Left colon (tissue), 2 donors: ENCODE measurements around the gene PSMA2. TPM values are rescaled to one million over a fixed set of nuclear protein-coding genes. Genes with fewer than 3 reads are reported as not detected.

Experiments
- ATAC-seq: fragments of 200-7000 bp; cut with Tn5 transposase; one replicate; pipeline ENCODE4 v1.9.1; 2020; ENCODE audit warnings: mild to moderate bottlenecking, moderate library complexity
- DNase-seq, 2 donors: peaks; one replicate each; pipeline ENCODE4 v3.0.0-alpha.2; 2020
- intact Hi-C, 2 donors: fragments of 100-400 bp; cut with DNase I in 1 of 2; cut with micrococcal nuclease in 1 of 2; formaldehyde crosslinking; loops; one replicate each; pipeline versions ENCODE4 v1.11.2 to v1.14.0; 2022; cut with DNase I, micrococcal nuclease
- long read RNA-seq: library from polyadenylated mRNA; unstranded; transcript quantifications from one replicate; pipeline ENCODE4 v2.0.0, GENCODE V29; 2021
- total RNA-seq, 2 donors: library from RNA; stranded (reverse); fragmentation: NEBNext Ultra II Directional; extraction: Animal tissue kit (Norgen Biotek cat#: 25700); gene quantifications; one replicate each; pipeline ENCODE4 v1.2.1, GENCODE V29; 2021
- donor health status: DM: no; HTN: no; CAD: no.
- donor health status: DM: yes; HTN: yes; CAD: no.

Gene PSMA2
- total RNA-seq = 10 to 100 TPM; 55.5 to 73.0 TPM
- long read RNA-seq, transcript PSMA2-201 (8 exons, 1,487 nt) = major isoform, 160 of 162 reads
- long read RNA-seq, partial matches to known transcripts = 0 of 162 reads
- long read RNA-seq, other reads (novel, unspliced or antisense) = 1 of 162 reads

DNA sequence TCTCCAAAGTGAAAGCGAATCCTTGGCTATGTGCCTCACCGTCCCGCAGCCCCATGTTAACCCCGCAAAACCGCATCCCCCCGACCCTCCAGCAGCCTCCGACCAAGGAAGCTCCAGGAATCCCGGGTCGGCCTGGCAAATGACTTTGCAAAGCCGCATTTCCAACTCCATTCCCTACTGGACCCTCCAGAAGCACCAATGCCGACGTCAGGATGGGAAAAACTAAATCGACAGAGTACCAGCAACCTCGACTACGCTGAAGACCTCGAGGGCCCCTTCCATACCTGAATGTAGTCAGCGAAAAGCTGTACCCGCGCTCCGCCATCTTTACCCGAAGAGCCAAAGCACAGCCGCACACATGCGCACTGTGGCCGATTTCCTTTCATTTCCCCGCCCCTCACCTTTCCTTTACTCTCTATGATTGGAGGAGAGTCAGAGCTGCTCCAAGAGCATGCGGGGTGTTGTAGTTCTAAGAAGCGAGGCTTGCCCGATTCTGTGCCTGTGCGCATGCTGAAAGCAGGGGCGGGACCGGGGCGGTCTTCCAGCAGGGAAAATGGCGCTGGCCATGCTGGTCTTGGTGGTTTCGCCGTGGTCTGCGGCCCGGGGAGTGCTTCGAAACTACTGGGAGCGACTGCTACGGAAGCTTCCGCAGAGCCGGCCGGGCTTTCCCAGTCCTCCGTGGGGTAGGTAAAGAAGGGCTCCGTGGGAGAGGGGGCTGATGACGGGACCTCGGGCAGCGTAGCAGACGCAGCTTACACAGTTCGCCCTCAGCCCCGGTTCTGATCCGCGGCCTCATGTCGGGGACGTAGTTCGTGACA is at the start of gene PSMA2, which contains the start of gene MRPL32:
TSS of gene PSMA2 (minus strand) at position 341 of the 818 bp plus-strand sequence. CDS start at position 325, 16 bp downstream.
TSS of gene MRPL32 (plus strand) at position 543 of the 818 bp plus-strand sequence. CDS start at position 554, 11 bp downstream.
- DNase-seq (peak; percentile 94 to 96), ATAC-seq (peak; percentile 99)
- intact Hi-C loops = no loop called here

DNA sequence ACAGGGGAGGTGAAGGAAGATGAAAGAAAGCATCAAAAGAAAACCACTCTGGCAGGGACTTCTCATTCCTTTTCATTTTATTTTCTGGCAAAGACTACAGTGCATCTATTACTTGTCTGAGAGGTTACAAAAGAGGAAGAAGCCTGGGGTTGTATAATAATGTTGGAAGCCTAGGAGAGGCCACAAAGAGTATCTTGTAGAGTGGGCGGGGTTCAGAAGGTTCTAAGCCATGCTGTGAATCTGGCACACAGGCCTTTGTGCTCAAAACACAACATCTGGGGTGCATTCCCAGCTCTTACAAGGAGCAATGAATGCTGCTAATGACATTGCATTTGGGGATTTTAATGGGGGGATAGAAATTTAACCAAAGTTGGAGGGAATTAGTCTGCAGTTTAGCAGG is 49.6 kb upstream of the PSMA2 start:
- DNase-seq (no peak), ATAC-seq (no peak)
- intact Hi-C loops = no loop called here

DNA sequence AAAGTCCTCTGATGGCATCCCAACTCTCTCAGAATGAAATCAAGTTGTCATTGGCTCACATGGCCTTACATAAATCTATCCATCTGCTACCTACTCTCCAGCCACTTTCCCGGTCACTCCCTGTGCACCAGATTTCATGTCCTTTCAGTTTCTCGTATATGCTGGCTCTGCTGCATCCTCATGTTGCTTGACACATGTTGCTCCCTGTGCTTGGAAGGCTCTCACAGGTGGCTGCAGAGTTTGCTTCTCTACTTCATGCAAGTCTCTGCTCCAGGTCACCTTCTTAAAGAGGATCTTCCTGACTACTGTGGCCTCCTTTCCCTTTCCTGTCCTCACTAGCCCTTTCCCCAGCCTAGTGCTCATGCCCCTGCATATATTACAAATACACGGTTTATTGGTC is 48.5 kb upstream of the PSMA2 start:
- ATAC-seq = no peak
- intact Hi-C loops = no loop called here
- no peak for DNase-seq

DNA sequence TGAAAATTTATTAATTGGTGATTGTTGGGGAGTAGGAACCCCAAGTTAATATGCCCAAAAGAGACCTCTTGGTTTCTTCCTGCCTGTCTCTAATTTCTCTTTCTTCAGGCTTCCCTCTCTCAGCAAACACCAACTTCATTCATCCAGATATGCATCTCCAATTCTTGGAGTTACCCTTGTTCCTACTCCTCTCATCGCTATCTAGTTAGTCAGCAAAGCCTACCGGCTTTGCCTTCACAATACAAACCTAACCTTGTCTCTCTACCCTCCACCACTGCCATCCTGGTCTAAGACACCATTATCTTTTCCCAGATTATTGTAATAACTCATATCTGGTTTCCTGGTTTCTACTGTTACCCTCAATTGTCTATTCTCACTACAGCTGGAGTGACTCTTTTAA is 48.1 kb upstream of the PSMA2 start:
- ATAC-seq = no peak
- no peak for DNase-seq
- intact Hi-C loops = no loop called here

DNA sequence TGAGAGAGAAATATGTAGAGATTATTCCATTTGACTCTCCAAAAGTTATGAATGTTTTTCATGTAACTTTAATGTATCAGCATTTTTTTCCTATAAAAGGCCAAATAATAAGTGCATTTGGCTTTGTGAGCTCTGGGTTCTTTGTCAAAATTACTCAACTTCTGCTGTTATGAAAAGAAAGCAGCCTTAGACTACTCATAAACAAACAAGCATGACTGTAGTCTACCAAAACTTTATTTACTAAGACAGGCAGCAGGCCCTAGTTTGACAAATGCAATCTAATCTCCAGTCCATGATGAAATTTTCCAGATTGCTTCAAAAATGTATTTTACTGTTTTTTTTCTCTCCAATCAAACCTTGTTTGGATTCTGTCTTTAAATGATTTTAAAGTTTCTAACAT is 46.5 kb upstream of the PSMA2 start:
- intact Hi-C loops = no loop called here
- ATAC-seq (no peak), DNase-seq (no peak)

DNA sequence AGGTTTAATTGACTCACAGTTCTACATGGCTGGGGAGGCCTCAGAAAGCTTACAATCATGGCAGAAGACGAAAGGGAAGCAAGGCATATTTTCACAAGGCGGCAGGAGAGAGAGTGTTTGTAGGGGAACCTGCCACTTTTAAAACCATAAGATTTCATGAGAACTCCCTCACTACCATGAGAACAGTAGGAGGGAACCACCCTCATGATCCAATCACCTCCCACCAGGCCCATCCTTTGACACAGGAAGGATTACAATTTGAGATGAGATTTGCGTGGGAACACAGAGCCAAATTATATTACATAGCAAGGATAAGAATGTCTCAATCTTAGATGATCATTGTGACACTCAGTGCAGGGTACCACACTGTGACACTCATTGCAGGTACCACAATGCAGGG is 44.4 kb upstream of the PSMA2 start:
- no peak for DNase-seq
- ATAC-seq = no peak
- intact Hi-C loops = no loop called here

DNA sequence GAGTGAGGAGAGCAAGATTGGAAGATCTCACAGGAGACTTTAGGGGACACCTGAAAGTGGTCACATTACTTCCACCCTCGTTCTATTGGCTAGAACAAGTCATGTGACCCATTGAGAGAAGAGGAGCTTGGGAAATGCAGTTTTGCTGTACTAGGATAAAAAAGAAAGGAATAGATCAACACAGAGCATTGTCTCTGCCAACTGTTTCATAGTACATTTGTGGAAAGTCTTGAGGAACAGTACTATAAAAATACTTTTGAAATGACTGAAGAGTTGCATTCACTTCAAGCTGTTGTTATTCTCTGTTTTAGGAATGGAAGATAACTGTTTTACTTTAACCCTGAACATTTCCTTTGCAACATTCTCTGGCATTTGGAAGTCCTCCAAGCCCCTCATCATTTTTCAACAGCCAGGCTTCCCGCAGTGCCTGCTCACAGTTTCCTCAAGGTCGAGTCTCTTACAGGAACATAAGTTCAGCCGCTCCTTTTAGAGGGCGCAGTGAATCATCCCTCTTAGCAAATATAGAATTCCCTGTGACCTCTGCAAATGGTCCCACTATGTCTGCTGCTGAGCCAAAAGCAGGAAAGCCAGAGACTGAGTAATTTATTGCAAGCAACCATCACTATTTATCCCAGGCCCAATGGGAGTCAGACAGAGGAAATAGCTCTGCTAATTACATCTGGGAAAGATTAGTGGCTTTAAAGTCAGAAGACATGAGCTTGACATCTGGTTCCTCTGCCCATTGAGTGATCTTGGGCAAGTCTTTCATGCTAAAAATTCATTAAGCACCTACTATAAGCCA is 40.9 kb upstream of the PSMA2 start:
- ATAC-seq (no peak), DNase-seq (peak in 1 of 2 donors; percentile 23)
- intact Hi-C loops = no loop called here

DNA sequence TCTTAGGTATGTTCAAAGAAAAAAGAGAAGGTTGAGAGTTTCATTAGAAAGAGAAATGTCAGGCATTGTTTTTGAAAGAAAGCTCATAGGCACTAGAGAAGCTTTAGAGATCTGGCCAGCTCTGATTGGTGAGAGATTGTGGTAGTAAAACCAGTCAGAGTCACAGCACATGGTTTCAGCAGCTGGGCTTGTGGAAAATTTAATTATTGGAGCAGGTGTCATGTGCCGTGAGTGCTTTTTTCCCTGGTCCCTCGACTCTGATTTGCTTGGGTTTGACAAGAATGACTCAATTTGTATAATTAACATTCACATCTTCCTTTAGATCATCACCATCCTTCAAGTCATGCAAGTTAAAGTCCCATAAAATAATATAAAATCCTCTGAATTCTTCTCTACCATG is 35.4 kb upstream of the PSMA2 start:
- DNase-seq (no peak), ATAC-seq (no peak)
- intact Hi-C loops = no loop called here

DNA sequence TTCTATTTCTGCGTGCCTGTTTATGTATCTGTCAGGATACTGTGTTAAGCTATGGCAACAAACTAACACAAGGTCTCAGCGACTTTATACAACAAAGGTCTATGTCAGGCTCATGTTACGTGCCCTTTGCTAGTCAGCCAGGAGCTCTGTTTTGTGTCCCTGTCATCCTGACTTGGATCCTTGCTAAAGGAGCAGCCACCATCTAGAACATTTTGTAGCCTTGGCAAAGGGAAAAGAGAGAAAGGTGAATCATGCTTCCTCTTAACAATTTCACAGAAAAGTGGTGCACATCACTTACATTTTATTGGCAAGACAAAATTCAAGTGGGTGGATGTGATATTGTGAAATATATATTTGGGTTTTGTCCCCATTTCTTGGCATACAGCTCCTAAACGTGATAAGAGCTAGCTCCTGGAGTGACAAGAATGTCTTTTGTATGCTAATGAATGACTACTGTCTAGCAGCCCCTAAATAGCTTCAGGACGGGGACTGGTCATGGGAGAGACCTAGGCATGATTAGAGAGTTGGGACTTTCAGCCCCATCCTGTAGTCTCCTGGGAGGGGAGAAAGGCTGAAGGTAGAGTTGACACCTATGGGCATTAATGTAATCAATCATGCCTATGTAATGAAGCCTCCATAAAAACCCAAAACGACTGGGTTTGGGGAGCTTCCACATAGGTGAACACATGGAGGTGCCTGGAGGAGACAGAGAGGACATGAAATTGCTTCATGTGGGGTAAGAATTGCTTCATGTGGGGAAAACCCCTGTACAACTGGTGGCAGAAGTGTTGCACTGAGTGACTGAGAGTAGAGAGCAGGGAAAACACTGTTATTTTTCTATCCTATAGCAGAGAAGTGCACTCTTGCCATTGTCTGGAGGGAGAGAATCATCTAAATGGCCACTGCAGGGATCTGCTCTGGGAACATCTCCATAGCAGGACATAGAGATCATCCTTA is 33.2 kb upstream of the PSMA2 start:
- intact Hi-C loops = no loop called here
- DNase-seq (no peak), ATAC-seq (no peak)

DNA sequence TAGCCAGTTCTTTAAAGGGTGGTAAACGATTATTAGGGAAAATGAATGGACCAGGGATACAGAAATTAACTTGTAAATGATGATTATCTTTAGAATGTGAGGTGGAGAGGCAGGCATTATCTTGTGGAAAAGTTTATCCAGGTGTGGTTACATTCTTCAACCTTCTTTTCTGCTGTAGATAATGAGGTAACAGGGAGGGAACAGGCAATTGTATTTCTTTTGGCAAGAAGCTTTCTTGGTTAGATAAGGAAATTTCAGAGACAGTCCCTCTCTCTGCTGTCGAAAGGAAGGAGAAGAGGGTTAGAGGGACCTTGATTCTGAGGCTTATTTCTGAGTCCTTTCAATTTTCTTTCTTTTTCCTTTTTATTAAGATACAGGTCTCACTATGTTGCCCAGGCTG is 32.3 kb upstream of the PSMA2 start:
- DNase-seq (no peak), ATAC-seq (no peak)
- intact Hi-C loops = no loop called here

DNA sequence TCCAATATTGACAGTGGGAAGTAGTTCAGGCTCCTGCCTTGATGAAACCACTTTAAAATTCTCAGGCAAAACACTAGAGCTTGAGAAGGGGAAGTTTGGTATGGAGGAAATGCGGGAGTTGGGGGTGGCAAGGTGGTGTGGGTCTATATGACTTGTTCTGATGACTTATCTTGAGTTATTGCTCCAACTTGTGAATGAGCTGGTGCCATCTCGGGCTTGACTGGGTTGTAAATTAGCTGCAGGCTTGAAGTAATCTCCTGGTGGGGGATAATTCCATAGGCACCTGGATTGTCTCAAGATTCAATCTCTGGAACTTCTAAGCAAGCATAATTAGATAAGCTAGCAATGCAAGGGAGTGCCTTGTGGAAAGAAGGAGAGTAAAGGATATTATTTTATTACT is 29.2 kb upstream of the PSMA2 start:
- intact Hi-C loops = no loop called here
- no peak for DNase-seq
- no peak for ATAC-seq

DNA sequence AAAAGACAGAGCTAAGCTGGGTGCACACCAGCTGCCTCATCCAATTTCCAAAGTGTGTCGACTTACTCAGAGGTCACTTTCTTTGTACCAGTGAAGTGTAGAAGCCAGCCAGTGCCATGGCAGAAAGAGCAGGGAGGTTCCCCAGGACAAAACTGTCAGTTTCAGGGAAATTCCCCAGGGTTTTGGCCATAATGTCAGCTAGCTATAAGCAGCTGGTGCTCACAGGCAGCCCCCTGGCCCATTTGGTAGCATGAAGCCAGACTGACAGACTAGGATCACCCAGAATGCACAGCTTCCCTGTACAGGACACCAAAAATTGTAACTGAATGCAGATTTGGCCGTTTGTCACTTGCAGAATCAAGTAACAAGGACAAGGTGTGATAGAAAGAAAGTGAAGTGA is 28.8 kb upstream of the PSMA2 start:
- intact Hi-C loops = no loop called here
- ATAC-seq (no peak), DNase-seq (no peak)

DNA sequence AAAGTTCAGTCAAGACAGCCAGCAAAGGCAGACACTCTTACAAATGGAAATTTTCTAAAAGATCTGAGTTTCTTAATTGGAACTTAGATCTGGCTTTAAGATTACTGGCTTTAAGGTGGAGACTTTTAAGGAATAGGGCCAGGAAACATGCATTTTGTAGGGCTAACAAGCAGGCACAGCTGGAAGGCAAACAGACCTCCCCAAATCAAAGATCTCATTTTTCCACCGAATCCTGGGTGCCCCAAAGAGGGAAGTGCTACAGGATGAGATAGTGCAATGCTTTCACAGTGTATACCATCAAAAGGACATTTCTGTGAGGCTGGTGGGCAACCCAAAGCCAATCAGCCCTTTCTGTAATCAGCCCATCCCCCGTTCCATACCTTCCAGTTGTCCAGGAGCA is 27.6 kb upstream of the PSMA2 start:
- ATAC-seq (no peak), DNase-seq (no peak)
- intact Hi-C loops = no loop called here

DNA sequence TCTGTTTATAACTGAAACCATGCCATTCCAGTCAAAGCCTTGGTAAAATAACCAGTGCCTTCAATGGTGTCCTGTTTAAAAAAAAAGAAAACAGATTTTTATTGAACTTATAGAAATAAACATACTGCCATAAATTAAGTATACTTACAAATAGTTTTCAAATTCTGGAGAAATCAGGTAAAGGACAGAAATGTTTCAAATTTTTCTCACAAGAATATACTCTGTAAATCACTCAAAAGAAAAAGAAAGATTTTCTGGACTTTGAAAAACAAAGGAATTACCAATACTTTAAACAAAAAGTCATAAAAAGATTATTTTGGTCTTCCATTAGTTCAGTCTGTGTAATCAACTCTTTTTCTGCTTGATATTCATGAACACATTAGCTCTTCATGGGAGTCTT is 24.1 kb upstream of the PSMA2 start:
- ATAC-seq = no peak
- DNase-seq = no peak
- intact Hi-C loops = no loop called here

DNA sequence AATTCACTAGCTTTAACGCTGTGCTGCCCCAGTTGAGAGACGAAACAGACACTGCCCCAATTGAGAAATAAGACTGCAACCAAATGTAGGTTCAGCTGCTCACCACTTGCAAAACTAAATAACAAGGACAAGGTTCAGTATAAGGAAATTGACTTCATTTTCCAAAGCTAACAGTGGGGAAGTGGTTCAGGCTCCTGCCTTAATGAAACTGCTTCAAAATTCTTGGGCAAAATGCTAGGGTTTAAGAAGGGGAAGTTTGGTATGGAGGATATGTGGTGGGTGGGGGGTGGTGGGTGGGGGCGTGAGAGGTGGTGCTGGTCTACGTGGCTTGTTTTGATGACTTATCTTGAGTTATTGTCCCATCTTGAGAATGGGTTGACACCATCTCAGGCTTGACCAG is 22.0 kb upstream of the PSMA2 start:
- intact Hi-C loops = no loop called here
- no peak for DNase-seq

DNA sequence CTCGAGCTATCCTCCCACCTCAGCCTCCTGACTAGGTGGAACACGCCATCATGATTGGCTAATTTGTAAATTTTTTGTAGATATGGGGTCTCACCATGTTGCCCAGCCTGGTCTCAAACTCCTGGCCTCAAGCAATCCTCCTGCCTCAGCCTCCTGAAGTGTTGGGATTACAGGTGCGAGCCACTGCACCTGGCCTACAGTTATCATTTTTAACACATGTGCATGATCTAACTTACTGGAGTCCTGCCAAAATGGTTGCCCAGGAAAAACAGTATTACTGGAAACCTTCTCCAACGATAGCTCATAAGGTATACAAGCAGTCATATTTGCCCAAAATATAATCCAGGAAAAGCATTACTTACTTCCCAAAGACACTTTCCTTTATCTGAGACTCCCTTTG is 20.4 kb upstream of the PSMA2 start:
- no peak for ATAC-seq
- intact Hi-C loops = no loop called here
- DNase-seq = no peak

More for the DNA sequence above, 22.0 kb upstream of the PSMA2 start:
- no peak for ATAC-seq

DNA sequence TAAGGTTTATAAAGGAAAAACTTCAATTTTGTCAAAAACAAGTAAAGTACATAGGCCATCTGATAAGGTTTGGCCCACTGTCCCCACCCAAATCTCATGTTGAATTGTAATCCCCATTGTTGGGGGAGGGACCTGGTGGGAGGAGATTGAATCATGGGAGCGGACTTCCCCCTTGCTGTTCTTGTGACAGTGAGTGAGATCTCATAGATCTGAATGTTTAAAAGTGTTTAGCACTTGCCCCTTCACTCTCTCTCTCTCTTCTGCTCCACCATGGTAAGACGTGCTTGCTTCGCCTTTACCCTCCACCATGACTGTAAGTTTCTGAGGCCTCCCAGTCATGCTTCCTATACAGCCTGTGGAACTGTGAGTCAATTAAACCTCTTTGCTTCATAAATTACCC is 18.4 kb upstream of the PSMA2 start:
- intact Hi-C loops = no loop called here
- ATAC-seq = no peak

DNA sequence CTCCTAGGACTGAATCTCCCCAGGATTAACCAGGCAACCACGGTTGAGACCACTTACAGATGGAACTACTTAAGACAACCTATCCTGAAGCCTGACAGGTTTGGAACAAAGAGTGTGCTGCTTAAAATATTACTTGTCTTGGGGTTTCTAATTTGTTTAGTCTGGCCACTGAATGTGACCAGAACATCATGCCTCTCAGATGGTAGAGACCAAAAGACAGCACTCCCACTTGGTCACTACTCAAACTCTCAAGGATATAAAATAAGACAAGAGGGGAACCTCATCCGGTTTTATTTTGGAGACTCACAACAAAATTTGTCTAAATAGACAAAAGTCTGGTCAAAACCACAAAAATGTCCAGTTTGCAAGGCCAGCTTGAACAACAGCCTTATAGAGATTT is 15.5 kb upstream of the PSMA2 start:
- DNase-seq (no peak), ATAC-seq (no peak)
- intact Hi-C loops = loop anchor here in 1 of 2 donors (10.0 kb wide), 1 partner anchor 317 kb away; no protein-coding TSS in a partner anchor

More for the DNA sequence above, 18.4 kb upstream of the PSMA2 start:
- DNase-seq = no peak

DNA sequence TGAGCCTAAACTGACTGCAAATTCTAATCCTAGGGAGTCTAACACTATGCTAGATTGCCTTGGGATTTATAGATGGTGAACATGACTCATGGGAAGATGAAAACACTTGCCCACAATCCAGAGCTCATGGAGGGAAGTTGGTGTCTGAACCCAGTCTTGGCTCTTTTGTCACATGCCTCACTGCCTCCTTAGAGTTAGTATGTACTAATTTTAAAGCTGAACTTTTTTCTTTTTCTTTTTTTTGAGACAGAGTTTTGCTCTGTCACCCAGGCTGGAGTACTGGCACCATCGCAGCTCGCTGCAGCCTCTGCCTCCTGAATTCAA is 14.6 kb upstream of the PSMA2 start:
- DNase-seq (no peak), ATAC-seq (no peak)
- intact Hi-C loops = loop anchor here in 1 of 2 donors (10.0 kb wide), 1 partner anchor 318 kb away; no protein-coding TSS in a partner anchor
